GM12872 (cell line): ENCODE results near the gene IGLL1.

Experiments
- TF ChIP-seq, protein P1 (sequence below): IDR thresholded peaks from 3 replicates; pipeline ENCODE4 v1.5.1; 2011; ENCODE audit warnings: low read depth, mild to moderate bottlenecking, low read length, moderate library complexity; ENCODE audit not compliant: insufficient read depth

The IGLL1 gene

DNA sequence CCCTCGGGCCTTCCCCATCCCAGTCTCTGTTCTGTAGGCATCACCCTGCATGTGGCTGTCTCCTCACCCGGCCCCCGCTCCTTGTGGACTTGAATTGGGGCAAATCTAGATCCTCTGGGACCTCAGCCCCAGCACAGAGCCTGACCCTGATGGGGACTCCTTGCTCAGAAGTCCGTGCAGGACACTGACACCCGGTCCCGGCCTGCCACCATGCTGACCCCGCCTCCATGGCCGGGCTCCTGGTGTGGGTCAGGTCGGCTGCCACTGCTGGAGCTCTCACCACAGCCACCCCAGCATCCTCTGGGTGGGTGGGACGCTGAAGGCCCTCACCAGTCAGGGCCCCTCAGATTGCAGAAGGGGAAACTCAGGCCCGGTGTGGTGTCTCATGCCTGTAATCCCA, 1.8 kb downstream of the IGLL1 start:
- TF ChIP-seq, protein P1, sequence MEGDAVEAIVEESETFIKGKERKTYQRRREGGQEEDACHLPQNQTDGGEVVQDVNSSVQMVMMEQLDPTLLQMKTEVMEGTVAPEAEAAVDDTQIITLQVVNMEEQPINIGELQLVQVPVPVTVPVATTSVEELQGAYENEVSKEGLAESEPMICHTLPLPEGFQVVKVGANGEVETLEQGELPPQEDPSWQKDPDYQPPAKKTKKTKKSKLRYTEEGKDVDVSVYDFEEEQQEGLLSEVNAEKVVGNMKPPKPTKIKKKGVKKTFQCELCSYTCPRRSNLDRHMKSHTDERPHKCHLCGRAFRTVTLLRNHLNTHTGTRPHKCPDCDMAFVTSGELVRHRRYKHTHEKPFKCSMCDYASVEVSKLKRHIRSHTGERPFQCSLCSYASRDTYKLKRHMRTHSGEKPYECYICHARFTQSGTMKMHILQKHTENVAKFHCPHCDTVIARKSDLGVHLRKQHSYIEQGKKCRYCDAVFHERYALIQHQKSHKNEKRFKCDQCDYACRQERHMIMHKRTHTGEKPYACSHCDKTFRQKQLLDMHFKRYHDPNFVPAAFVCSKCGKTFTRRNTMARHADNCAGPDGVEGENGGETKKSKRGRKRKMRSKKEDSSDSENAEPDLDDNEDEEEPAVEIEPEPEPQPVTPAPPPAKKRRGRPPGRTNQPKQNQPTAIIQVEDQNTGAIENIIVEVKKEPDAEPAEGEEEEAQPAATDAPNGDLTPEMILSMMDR = no peak

- TF ChIP-seq, protein P1 = no peak
These were observed 3.4 kb downstream of the IGLL1 start for GRCh38 chr22:23576681-23577080.

GRCh38 chr22:23575601-23576000, 4.5 kb downstream of the IGLL1 start:
- TF ChIP-seq, protein P1 = no peak

DNA sequence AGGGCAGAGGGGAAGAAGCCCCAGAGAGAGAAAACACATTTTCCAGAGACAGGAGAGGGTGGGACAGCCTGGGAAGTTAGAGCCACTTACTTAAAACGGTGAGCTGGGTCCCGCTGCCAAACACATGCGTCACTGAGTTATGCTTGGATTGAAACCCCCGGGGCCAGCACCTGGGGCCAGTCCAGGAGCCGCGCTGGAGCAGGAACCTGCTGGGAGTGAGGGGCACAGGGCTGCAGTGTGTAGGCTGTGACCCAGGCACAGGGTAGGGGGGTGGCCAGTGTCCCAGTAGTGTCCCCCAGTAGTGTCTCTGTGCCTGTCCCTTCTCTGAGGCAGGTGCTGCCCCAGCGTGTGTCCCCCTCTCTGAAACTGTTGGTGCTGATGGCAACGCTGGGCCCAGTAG, 5.2 kb downstream of the IGLL1 start:
- TF ChIP-seq, protein P1 = no peak

DNA sequence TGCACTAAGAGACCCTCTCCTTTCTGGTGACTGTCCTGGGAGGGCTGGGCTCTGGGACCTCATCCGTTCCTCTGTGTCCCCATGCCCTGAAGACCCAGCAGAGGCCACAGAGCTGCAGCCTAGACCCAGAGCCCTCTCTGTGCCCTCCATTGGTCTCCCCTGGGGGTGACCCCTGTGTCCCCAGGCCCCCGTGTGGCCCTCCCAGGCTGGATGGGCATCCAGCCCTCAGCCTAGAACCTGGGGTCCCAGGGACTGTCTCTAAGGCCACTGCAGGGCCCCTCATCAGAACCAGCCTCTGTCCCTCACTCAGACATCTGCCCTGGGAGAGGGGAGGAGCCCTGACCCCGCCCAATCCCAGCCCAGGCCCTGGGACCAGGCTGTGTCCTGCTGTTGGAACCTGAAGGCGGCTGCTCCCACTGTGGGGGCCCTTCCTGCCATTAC, 5.7 kb downstream of the IGLL1 start:
- TF ChIP-seq, protein P1 = no peak

- TF ChIP-seq, protein P1 = no peak
These were observed 8.6 kb downstream of the IGLL1 start for GRCh38 chr22:23571486-23571885.

- TF ChIP-seq, protein P1 = no peak
These were observed 9.4 kb downstream of the IGLL1 start for GRCh38 chr22:23570681-23571080.

DNA sequence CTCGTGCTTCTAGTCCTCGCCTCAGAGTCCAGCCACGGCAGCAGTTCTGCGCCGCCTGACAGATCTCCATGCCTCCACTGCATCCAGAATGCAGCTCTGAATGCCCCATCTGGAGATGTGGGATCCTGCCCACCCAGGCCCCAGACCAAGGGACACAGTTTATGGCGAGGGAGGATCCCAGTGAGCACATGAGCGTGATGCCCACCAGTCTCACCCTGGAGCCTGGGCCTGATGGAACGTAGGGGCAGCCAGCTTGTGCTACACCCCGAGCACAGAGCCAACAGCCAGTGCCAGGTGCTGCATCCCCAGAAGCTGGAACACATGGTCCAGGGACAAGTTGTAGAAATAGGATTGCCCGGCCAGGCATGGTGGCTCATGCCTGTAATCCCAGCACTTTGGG, 10.4 kb downstream of the IGLL1 start:
- TF ChIP-seq, protein P1 = no peak
